Erythroblast (primary cell): ENCODE measurements around the gene SLC16A3.

Source experiments
- GATA1 ChIP-seq: IDR thresholded peaks from 2 replicates; pipeline ENCODE4 v1.6.1; 2011; ENCODE audit warnings: low read depth, mild to moderate bottlenecking, control low read depth, low read length, moderate library complexity
- POLR2A ChIP-seq: IDR thresholded peaks from 2 replicates; pipeline ENCODE4 v1.6.1; 2011; ENCODE audit warnings: mild to moderate bottlenecking, low read length

GRCh38 chr17:82276938-82277337, 48.1 kb downstream of the SLC16A3 start:
- TF ChIP-seq POLR2A = no peak
- TF ChIP-seq GATA1 = no peak
